GM21526 (cell line): ENCODE data around the gene GPM6B.

Experiments
- ATAC-seq: cut with Tn5 transposase; IDR thresholded peaks from one replicate; pipeline ENCODE4 v1.9.1; 2021; ENCODE audit warnings: moderate library complexity; ENCODE audit not compliant: unreplicated experiment, low FRiP score

GPM6B gene

GRCh38 chrX:13825178-13825762, 8.4 kb upstream of the GPM6B start:
- no peak for ATAC-seq

DNA sequence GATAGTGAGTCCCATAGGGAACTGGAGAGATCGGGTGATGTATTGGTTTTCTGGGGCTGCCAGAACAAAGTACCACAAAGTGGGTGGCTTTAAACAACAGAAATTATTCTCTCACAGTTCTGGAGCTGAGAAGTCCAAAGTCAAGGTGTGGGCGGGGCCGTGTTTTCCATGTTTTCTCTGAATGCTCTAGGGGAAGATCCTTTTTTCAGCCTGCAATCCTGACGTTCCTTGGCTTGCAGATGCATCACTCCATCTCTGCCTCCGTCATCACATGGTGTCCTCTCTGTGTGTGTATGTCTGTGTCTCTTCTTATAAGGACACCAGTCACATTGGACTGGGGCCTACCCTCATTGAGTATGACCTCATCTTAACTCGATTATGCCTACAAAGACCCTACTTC, 7.9 kb upstream of the GPM6B start:
- ATAC-seq = no peak

- ATAC-seq = no peak
Measured at GRCh38 chrX:13821738-13822137, 4.8 kb upstream of the GPM6B start.

DNA sequence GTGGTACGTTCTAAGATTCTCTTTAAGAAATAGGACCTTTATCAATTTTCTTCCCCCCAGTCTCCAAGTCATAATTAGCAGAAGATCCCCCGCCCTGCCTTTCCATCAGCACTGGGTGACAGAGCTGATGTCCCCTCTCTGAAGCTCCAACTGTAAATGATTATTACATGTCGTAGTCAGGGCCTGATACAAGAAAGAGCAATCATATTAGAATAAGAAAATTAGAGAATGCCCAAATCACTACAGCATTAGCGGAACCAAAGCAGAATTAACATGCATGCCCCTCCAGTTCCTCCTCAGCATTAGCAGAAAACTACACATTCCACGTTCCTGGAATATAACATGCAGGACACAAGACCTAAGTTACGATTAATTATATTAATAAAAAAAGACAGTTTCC, 717 bp downstream of the GPM6B start:
- no peak for ATAC-seq

DNA sequence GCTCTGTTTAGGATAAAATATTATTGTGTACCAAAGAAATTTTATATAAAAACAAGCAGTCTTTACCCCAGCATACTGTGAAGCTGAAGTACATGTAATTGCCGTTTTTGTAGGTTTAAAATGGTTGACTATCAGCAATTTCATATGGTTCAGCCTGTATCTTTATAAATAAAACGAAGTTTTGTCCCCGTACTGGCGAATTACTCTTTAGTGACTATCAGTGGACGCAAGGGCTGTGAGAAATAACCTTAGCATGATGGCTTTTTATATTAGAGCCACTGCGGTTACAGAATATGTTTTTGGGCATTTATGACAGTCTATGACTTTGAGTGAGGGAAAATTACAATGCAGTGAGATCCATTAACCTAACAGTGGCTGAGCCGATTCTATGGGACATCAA, 1.2 kb downstream of the GPM6B start:
- no peak for ATAC-seq

GRCh38 chrX:13808865-13809264, 8.0 kb downstream of the GPM6B start:
- no peak for ATAC-seq

DNA sequence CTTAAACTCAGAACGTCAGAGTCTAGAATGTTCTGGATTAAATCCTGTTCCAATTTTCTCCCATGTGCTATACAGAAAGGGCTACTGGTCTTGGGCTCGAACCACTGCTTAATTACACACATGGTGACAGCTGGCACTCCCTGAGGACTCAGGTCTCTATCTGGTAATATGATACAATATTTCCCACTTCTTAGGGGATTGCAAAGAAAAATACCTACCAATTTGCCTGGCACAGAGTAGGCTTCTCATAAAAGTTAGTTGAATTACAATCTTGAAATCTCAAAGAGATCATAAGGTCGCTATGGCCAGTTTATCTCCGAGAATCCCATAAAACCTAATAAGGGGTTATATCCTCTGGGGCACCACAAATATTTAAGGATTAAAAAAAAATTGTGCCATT, 8.6 kb downstream of the GPM6B start:
- no peak for ATAC-seq

DNA sequence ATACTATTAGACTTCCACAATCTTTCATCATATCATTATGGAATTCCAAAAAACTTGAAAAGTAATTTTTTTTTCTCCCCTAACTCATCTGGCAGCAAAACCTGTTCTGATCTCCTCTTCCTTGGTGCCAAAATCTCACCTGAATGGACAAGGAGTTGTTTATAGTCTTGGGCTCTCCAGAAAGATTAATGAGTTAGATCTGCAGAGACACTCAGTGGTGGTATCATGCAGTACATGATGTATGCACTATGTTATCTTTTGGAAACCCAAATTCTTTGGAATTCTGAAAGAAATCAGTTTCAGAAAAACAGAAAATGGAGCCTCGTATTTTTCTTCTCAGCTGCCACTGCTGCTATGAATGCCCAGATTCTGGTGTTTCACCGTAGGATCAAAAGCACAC, 11.7 kb downstream of the GPM6B start:
- no peak for ATAC-seq

GRCh38 chrX:13803116-13803515, 13.8 kb downstream of the GPM6B start:
- no peak for ATAC-seq

- ATAC-seq = no peak
Measured at GRCh38 chrX:13798184-13798583, 18.7 kb downstream of the GPM6B start.

- no peak for ATAC-seq
Measured at GRCh38 chrX:13797512-13797911, 19.4 kb downstream of the GPM6B start.

DNA sequence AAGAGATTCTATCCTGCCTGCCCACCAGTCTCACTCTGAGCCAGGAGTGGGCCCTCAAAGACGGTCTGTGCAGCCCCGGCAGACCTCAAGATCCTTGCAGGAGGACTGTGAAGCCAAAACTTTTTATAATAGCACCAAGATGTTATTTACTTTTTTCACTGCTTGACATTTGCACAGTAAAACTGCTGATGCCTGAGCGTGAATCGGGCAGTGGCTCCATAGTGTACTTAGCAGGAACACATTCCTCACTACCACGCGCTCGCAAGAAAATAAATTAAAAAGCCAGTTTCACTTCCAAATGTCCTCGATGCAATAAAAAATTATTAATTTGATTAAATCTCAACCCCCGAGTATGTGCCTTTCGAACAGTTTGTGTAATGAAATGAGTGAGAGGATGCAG, 22.5 kb downstream of the GPM6B start:
- no peak for ATAC-seq

DNA sequence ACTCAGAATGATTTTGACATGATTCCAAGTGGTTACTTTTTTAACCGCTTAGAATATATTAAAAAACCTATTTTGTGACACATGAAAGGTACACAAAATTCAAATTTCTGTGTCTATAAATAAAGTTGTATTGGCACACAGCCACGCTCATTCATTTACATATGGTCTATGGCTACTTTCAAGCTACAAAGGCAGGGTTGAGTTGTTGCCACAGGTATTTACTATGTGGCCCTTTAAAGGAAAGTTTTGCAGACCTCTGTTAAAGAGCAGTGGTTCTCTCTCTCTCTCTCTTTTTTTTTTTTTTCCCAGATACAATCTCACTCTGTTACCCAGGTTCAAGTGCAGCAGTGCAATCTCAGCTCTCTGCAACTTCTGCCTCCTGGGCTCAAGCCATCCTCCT, 23.0 kb downstream of the GPM6B start:
- no peak for ATAC-seq

DNA sequence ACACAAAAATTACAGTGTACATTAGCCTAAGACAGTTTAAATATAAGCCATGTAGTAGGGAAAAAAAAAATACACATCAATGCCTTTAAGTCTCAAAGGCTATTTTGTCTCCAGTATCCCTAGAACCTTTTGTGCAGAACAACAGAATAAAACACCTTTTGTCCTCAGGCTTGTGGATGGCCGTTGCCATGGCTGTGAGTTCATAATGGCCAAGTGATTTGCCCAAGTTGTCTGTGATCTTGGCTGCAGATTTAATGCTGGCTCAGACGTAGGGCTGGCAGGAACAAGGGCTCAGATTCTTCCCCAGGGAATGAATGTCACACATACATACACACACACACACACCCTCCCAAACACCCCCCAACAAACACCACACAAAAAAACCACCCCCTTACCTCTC, 25.3 kb downstream of the GPM6B start:
- ATAC-seq = no peak

DNA sequence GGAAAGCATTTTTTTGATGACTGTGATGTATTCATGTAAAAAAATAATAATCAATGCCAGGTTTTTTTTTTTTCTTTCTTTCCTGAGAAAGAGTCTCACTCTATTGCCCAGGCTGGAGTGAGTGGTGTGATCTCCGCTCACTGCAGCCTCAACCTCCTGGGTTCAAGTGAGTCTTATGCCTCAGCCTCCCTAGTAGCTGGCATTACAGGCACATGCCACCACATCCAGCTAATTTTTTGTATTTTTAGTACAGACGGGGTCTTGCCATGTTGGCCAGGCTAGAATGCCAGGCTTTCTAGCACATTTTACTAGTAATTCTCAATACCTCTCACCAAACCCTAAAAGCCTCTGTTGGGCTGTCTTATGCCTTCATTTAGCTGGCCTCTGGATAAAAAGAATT, 25.7 kb downstream of the GPM6B start:
- ATAC-seq = no peak

DNA sequence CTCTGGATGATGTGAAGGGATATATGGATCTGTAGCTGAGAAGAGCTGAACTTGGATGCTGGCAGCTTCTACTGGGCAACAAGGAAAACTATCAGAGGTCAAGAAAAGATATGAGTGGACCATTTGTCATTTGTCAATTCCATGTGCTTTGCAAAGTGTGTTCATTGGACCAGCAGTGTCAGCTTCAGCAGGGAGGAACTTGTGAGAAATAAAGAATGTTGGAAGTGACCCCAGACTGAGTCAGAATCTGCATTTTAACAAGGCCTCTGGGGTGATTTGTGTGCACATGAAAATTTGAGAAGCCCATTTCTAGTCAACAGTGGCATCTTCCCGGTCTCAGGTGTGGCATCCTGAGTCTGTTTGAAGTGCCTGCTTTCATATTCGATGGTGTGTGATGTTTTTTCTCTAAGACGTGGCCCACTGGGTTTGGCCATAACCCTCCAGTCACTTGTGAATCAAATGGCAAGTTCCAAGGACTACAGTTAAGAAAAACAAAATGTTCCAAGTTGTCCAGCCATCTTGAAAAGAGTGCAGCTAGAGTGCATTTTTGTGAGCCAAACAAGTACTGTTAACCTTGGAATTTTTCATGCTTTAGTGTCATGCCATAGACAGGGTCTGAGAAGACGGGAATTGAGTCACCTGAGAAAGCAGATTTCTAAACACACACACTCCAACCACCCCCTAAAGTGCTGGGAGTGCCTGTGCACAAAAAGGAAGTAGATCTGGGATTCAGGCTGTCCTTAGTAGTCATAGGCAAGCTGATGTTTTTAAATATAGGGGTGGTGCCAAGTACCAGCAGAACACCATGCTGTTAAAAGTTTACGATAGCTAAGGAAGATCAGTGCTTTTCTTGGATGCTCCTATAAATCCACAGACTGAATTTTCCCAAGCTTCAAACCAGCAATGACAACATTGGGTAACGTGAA, 26.4 kb downstream of the GPM6B start:
- ATAC-seq = no peak

- ATAC-seq = no peak
Measured at GRCh38 chrX:13786048-13786447, 30.8 kb downstream of the GPM6B start.

DNA sequence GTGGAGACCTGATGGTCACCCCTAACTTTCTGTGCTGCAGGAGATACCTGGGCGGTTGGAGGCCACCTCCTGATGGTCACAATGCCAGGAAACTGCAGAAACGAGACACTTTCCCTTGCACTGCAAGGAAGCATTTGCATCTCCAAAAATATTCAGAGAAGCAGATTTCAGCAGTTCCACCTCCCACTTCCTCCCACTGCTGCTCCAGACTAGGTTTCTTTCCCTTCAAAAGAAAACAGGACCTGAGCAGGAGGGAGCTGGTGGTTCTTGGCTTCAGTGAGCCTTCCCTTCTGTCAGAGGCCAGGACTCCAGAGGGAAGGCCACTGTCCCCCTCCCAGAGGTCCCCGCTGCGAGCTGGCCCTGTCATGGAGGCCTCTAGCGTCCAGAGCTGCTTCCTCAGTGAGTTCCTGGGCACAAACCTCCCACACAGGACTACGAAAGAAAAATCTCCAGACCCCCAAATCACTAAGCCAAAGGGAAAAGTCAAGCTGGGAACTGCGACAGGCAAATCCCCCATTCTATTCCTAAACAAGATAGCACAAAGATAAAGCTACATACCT, 35.9 kb downstream of the GPM6B start:
- ATAC-seq = no peak

DNA sequence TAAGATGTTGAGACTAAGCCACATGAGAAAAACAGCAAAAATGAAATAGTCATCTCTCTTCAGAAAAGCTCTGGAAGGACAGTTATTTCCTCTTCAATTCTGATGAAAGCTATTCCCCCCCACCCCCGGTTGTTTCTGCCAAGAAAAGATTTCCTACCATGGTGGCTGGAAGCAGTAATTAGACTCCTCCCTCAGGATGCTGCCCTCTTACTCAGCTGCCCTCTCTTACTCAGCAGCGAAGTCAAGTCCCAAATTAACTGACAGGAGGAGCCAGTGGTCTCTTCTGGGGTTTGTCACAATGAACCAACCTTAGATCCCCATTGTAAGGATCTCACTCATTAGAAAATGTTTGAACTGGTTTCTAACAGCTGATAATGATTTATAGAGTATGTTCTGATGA, 38.0 kb downstream of the GPM6B start:
- no peak for ATAC-seq

DNA sequence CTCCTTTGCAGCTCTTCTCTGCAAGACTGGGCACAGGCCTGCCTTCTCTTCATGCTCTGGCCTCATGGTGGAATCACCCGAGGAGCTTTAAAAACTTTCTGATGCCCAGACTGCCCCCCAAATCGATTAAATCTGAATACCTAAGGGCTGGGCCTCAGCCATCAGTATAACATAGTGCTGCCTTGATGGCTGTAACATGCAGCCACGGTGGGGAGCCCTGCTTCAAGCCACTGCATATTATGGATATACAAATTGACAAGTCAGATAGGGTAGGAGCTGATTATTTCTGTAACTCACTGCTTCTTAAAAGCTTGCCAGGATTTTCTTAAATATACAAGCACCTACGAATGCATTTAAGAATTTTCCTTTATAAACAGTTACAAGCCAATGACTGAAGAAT, 40.5 kb downstream of the GPM6B start:
- ATAC-seq = no peak

GRCh38 chrX:13775837-13776236, 41.1 kb downstream of the GPM6B start:
- ATAC-seq = no peak

GRCh38 chrX:13774696-13775095, 42.2 kb downstream of the GPM6B start:
- ATAC-seq = no peak
